GM21367 (cell line): Measurements from ENCODE around the gene ADORA1.

ENCODE experiments used
- ATAC-seq: cut with Tn5 transposase; IDR thresholded peaks from one replicate; pipeline ENCODE4 v1.9.1; 2021; ENCODE audit not compliant: unreplicated experiment

The ADORA1 gene

GRCh38 chr1:203093754-203094410 lies 33.6 kb upstream of the ADORA1 start:
- no peak for ATAC-seq

- no peak for ATAC-seq
These were observed 32.4 kb upstream of the ADORA1 start for GRCh38 chr1:203095061-203095690.

- no peak for ATAC-seq
These were observed 31.0 kb upstream of the ADORA1 start for GRCh38 chr1:203096566-203096965.

- no peak for ATAC-seq
These were observed 30.5 kb upstream of the ADORA1 start for GRCh38 chr1:203097001-203097400.

GRCh38 chr1:203098445-203098844 lies 29.1 kb upstream of the ADORA1 start:
- ATAC-seq, result no peak

- no peak for ATAC-seq
These were observed 28.5 kb upstream of the ADORA1 start for GRCh38 chr1:203098914-203099520.

GRCh38 chr1:203099805-203100515 lies 27.6 kb upstream of the ADORA1 start:
- no peak for ATAC-seq

- no peak for ATAC-seq
These were observed 27.0 kb upstream of the ADORA1 start for GRCh38 chr1:203100516-203100869.

- no peak for ATAC-seq
These were observed 25.5 kb upstream of the ADORA1 start for GRCh38 chr1:203101813-203102634.

- no peak for ATAC-seq
These were observed 24.3 kb upstream of the ADORA1 start for GRCh38 chr1:203103216-203103615.

- ATAC-seq, result no peak
These were observed 23.6 kb upstream of the ADORA1 start for GRCh38 chr1:203103829-203104495.

GRCh38 chr1:203104789-203105390 lies 22.6 kb upstream of the ADORA1 start:
- no peak for ATAC-seq

GRCh38 chr1:203112475-203112874 lies 15.1 kb upstream of the ADORA1 start:
- no peak for ATAC-seq

- ATAC-seq, result no peak
These were observed 14.2 kb upstream of the ADORA1 start for GRCh38 chr1:203113308-203113707.

GRCh38 chr1:203114202-203114601 lies 13.3 kb upstream of the ADORA1 start:
- no peak for ATAC-seq

GRCh38 chr1:203116091-203116820 lies 11.3 kb upstream of the ADORA1 start:
- ATAC-seq, result no peak

- ATAC-seq, result no peak
These were observed 9.6 kb upstream of the ADORA1 start for GRCh38 chr1:203117611-203118575.
